Fibroblast of skin of right biceps (primary cell): Measurements from ENCODE around the gene UBE2O.
A peak's percentile ranks its signal among the peaks of the same experiment; 100 is the strongest.

Experiments used
- DNase-seq: peaks from one replicate; pipeline ENCODE4 v3.0.0-alpha.2; 2013

Gene UBE2O

GRCh38 chr17:76437467-76438402, 15.2 kb downstream of the UBE2O start:
- DNase-seq = no peak

DNA sequence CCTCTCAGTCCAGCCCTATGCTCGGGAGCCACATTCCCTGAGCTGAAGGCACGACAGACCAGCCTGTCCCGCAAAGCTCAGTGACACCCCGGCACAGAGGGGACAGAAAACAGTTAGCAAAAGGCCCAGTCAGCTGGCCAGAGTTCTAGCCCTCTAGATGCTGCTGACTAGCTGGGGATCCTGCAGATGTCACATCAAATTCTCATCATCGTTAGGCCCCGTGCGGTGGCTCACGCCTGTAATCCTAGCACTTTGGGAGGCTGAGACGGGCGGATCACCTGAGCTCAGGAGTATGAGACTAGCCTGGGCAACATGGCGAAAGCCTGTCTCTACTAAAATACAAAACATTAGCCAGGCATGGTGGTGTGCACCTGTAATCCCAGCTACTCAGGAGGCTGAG, 17.2 kb downstream of the UBE2O start:
- no peak for DNase-seq

DNA sequence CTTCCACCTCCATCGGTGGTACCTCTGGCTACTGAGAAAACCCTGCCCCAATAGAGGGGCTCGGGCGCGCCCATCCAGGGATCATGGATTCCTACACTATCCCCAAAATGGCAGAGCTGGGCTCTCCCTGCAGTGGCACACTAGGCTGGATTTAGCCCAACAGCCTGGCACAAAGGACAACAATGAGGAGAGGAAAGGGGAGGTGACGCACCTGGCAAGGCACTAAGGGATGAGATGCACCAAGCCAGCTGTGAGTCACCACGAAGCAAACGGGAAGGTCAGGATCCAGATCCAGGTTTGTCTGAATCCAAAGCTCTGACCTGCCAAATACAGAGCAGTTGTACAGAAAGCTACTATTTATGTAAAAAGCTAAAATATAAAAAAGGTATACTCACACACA, 18.1 kb downstream of the UBE2O start:
- DNase-seq = no peak

DNA sequence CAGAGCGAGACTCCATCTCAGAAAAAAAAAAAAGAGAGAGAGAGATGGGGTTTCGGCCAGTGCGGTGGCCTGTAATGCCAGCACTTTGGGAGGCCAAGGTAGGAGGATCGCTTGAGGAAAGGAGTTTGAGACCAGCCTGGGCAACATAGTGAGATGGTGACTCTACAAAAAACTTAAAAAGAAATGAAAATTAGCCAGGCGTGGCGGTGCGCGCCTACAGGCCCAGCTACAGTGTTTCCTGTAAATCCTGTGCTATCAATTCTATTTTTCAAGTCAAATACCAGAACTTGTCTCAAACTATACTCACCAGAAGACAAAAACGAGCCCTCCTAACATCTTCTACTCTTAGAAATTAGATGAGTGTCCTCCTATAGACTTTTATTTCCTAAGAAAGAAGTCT, 19.3 kb downstream of the UBE2O start:
- no peak for DNase-seq

DNA sequence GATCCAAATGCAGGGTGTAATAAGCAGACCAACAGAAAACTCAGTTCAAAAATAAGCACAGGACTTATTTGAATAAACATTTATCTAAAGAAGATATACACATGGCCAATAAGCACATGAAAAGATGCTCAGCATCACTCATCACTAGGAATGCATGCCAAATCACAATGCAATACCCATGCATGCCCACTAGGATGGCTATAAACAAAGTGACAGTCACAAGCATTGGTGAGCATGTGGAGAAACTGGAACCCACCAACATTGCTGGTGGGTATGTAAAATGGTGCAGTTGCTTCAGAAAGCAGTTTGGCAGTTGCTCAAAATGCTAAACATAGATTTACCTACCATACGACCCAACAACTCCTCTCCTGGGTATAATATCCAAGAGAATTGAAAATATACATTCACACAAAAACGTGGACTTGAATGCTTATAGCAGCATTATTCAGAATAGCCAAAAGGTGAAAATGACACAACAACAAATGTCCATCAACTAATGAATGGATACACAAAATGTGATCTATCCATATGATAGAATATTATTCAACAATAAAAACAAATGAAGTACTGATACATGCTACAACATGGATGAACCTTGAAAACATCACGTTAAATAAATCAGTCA, 20.1 kb downstream of the UBE2O start:
- DNase-seq = peak; percentile 31

DNA sequence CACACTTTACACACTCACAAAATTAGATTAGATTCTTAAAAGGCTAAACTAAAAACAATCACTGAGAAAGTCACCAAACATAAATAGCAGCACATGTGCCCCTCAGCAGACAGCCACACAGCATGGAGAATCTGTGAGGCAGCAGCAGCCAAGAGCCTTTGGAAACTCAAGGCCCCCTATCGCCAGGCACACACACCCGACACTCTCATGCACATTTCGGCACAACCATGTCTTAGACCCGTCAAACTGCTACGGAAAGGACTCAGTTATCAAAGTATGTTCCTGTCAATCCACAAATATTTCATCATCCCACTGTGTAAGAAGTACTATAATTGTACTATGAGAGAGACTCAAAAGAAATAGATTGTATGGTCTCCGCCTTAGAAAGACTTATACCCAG, 20.9 kb downstream of the UBE2O start:
- DNase-seq = peak; percentile 9

DNA sequence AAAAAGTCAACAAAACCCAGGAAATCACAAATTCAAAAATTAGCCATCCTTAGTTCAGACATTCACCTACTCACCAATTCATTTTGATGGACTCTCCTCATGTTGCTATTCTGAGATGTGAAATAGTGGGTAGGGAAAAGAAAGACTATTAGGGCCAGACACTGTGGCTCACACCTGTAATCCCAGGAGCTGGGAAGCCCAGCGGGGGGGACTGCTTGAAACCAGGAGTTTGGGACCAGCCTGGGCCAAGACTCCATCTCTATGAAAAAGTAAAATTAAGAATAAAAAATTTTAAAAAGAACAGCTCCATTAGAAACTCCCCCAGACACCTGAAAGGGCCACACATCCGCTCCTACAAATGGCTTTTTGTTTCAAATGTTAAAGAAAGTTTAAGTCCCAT, 21.4 kb downstream of the UBE2O start:
- DNase-seq = no peak

GRCh38 chr17:76428511-76428910, 24.4 kb downstream of the UBE2O start:
- no peak for DNase-seq

DNA sequence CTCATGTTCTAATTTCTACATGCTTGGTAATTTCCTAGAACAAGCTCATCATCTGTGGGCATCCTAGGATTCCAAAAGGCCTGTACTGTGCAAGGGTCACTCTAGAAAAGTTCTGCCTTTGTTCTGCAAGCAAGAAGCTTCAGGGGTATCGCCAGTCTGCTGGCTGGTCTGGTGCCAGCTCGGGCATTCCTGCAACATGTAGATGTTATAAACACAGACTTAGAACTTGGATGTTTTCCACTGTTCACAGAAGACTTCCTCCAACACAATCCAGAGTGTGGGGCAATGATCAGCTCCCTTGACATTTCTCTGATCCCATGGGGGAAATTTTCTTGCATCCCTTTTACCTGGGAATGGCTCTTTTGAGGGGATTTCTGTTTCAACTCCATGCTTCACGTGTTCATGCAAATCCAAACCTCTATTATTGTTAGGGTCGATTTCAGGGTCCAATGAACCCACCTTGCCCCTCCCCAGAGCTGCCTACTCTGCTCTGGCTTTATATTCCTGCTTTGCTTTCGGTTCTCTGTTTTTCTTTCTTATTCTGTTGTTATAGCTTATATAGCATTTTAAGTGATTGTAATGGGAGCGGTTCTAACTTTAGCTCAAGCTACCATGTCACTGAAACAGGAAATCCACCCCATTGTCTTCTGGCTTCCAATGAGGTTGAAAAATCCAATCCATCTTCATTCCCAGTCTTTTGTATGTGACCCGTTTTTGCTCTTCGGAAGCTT, 25.3 kb downstream of the UBE2O start:
- DNase-seq = no peak

DNA sequence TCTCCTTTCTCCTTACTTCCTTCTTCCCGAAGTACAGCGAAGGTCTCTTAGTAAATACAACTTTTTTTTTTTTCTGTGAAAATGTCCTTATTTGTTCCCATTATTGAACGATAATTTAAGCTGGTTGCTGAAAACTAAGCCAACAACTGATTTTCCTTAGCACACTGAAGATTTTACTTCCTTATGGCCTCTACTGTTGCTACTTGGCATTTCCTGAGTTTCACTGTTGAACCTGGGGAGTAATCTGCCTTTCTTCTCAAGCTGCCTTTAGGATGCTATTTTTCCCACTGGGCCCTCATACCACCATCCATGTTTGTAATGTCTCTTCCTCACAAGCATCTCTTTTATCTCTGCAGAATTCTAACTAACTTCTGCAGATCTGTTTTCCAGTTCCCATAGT, 26.1 kb downstream of the UBE2O start:
- no peak for DNase-seq

- DNase-seq = no peak
Measured at GRCh38 chr17:76422860-76423259, 30.1 kb downstream of the UBE2O start.

DNA sequence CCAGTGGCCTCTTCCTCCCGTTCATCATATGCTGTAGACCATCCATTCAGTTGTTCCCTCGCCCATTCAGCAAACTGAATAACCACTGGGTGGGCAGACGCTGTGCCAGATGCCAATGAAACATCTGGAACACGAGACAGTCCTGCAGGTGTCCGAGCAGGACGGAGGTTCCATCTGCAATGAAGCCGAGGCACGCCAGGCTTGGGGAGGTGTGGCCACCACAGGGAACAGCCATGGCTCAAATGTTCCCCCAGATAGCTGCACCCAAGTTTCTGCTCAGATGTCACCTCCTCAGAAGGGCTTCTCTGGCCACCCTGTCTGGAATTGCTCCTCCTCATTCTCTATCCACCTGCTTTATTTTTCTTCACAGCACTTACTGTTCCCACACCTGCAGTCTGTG, 30.5 kb downstream of the UBE2O start:
- DNase-seq = no peak

- peak; percentile 60 for DNase-seq
Measured at GRCh38 chr17:76421044-76421407, 31.9 kb downstream of the UBE2O start.

GRCh38 chr17:76420356-76421043, 32.5 kb downstream of the UBE2O start:
- DNase-seq = no peak

DNA sequence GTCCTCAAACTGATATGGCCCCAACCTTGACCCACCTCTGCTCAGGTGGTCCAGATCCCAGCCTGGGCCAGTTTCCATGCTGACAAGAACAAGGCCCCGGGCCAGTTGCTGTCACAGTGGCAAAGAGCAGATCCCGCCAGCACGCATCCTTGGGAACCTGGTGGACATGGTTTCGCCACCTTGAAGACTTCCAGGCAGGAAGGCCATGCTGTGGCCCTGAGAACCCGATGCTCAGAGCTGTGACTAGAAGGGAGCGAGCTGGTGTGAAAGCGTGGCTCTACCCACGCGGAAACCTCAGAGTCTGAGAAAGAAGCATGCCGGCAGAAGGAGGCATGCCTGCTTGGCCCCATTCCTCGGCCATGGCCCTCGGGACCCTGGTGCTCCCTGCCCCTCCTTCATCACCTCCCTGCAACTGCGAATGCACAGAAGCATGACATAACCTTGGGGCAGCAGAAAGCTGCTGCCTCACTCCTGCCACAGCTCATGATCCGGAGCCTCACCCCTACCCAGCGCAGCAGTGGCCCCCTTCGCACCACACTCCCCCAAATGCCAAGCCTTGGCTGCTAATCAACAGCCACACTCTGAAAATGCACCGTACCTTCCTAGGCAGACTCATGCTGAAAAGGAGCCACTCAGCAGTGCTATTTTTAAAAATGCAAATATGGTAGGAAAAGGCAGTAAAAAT, 33.2 kb downstream of the UBE2O start:
- no peak for DNase-seq

DNA sequence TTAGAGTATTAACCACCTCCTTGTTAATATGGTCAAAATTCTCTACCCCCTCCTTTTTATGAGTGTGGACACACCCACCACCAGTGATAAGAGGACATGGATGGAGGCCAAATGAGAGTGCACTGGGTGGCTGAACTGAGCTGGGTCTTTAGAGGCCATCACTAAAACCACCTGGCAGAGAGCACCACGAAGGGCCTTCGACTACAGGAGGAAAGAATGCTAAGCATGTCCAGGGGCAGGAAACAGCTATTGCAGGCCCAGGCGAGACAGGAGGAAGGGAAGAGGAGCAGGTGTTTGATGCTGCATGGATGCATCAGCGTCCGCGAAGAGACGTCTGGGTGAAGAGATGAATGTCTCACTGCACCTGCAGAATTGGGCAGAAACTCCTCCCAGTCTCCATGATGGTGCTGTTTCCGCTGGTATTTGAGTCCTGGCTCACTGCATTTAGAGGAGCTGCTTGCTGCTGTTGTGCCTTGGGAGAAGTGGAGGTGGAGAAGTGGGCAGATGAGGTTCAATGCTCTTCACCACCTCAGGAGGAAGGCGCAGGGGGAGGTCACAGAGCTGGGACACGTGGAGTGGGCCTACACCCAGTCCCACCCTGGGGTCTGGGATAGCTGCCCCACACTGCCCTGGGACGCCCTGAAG, 35.3 kb downstream of the UBE2O start:
- no peak for DNase-seq

- DNase-seq = no peak
Measured at GRCh38 chr17:76416899-76417298, 36.1 kb downstream of the UBE2O start.

- DNase-seq = no peak
Measured at GRCh38 chr17:76416457-76416856, 36.5 kb downstream of the UBE2O start.

GRCh38 chr17:76415786-76416185, 37.2 kb downstream of the UBE2O start:
- DNase-seq = no peak

- peak; percentile 41 for DNase-seq
Measured at GRCh38 chr17:76414334-76415295, 38.3 kb downstream of the UBE2O start.

- no peak for DNase-seq
Measured at GRCh38 chr17:76411247-76411646, 41.7 kb downstream of the UBE2O start.
